ENCODE data around the gene GSTK1.
"Not testable (repeated sequence)": the region's sequence is repeated elsewhere in the genome, so short reads cannot be mapped to it uniquely, and the experiment has no call there.

Gene GSTK1

GRCh38 chr7:143245123-143245522 is 18.1 kb upstream of the GSTK1 start:
- FAIRE-seq (no peak), DNase-seq (ENCODE audit: insufficient read length, low spot score) (no peak)
- TF ChIP-seq POLR2A (IDR thresholded peaks at IDR 0.05; ENCODE audit: low read depth, low read length), result no peak

- TF ChIP-seq POLR2A (IDR thresholded peaks at IDR 0.05; ENCODE audit: low read depth, low read length), result no peak
- DNase-seq (ENCODE audit: insufficient read length, low spot score) (no peak), FAIRE-seq (no peak)
Measured at GRCh38 chr7:143247372-143247771, 15.9 kb upstream of the GSTK1 start.

- no peak for DNase-seq (ENCODE audit: insufficient read length, low spot score)
- no peak for TF ChIP-seq POLR2A (IDR thresholded peaks at IDR 0.05; ENCODE audit: low read depth, low read length)
- FAIRE-seq, result no peak
Measured at GRCh38 chr7:143248761-143249354, 14.4 kb upstream of the GSTK1 start.

GRCh38 chr7:143250199-143250598 is 13.0 kb upstream of the GSTK1 start:
- no peak for TF ChIP-seq POLR2A (IDR thresholded peaks at IDR 0.05; ENCODE audit: low read depth, low read length)
- DNase-seq (ENCODE audit: insufficient read length, low spot score) (no peak), FAIRE-seq (no peak)

GRCh38 chr7:143250822-143251221 is 12.4 kb upstream of the GSTK1 start:
- no peak for DNase-seq (ENCODE audit: insufficient read length, low spot score)
- no peak for TF ChIP-seq POLR2A (IDR thresholded peaks at IDR 0.05; ENCODE audit: low read depth, low read length)
- no peak for FAIRE-seq

- DNase-seq (ENCODE audit: insufficient read length, low spot score), result no peak
- no peak for TF ChIP-seq POLR2A (IDR thresholded peaks at IDR 0.05; ENCODE audit: low read depth, low read length)
- no peak for FAIRE-seq
Measured at GRCh38 chr7:143252006-143252405, 11.2 kb upstream of the GSTK1 start.

GRCh38 chr7:143255564-143255963 is 7.7 kb upstream of the GSTK1 start:
- no peak for FAIRE-seq

GRCh38 chr7:143256325-143256724 is 6.9 kb upstream of the GSTK1 start:
- FAIRE-seq (no peak), DNase-seq (ENCODE audit: insufficient read length, low spot score) (no peak)
- no peak for TF ChIP-seq POLR2A (IDR thresholded peaks at IDR 0.05; ENCODE audit: low read depth, low read length)

More at GRCh38 chr7:143255564-143255963, 7.7 kb upstream of the GSTK1 start:
- no peak for DNase-seq (ENCODE audit: insufficient read length, low spot score)
- no peak for TF ChIP-seq POLR2A (IDR thresholded peaks at IDR 0.05; ENCODE audit: low read depth, low read length)

GRCh38 chr7:143256932-143257331 is 6.3 kb upstream of the GSTK1 start:
- no peak for TF ChIP-seq POLR2A (IDR thresholded peaks at IDR 0.05; ENCODE audit: low read depth, low read length)
- DNase-seq (ENCODE audit: insufficient read length, low spot score), result no peak
- no peak for FAIRE-seq

GRCh38 chr7:143257501-143257900 is 5.7 kb upstream of the GSTK1 start:
- no peak for DNase-seq (ENCODE audit: insufficient read length, low spot score)
- FAIRE-seq, result no peak
- TF ChIP-seq POLR2A (IDR thresholded peaks at IDR 0.05; ENCODE audit: low read depth, low read length), result no peak

- DNase-seq (ENCODE audit: insufficient read length, low spot score), result no peak
- no peak for FAIRE-seq
- TF ChIP-seq POLR2A (IDR thresholded peaks at IDR 0.05; ENCODE audit: low read depth, low read length), result no peak
Measured at GRCh38 chr7:143258831-143259230, 4.4 kb upstream of the GSTK1 start.

- DNase-seq (ENCODE audit: insufficient read length, low spot score) (no peak), FAIRE-seq (no peak)
Measured at GRCh38 chr7:143259765-143260164, 3.5 kb upstream of the GSTK1 start.

GRCh38 chr7:143261901-143262300 is 1.3 kb upstream of the GSTK1 start:
- FAIRE-seq (no peak), DNase-seq (ENCODE audit: insufficient read length, low spot score) (no peak)
- TF ChIP-seq POLR2A (IDR thresholded peaks at IDR 0.05; ENCODE audit: low read depth, low read length), result no peak

More at GRCh38 chr7:143259765-143260164, 3.5 kb upstream of the GSTK1 start:
- no peak for TF ChIP-seq POLR2A (IDR thresholded peaks at IDR 0.05; ENCODE audit: low read depth, low read length)

GRCh38 chr7:143264196-143264568 is 941 bp downstream of the GSTK1 start:
- not testable (repeated sequence) for FAIRE-seq; DNase-seq (ENCODE audit: insufficient read length, low spot score)

GRCh38 chr7:143265017-143265693 is 1.9 kb downstream of the GSTK1 start:
- DNase-seq (ENCODE audit: insufficient read length, low spot score) (no peak), FAIRE-seq (no peak)
- TF ChIP-seq POLR2A (IDR thresholded peaks at IDR 0.05; ENCODE audit: low read depth, low read length), result no peak
